ENCODE results near the gene PPP1R9B. TPM values are rescaled to one million over a fixed set of nuclear protein-coding genes. Genes with fewer than 3 reads are reported as not detected.
A peak's percentile ranks its signal among the peaks of the same experiment; 100 is the strongest.

PPP1R9B gene
- total RNA-seq, 1 donor from 2014 or later: 58.6 TPM

- H3K27ac Mint-ChIP-seq: peak overlapping the region; percentile 30
- no peaks in the 10 kb centered on the region for H3K9me3 Mint-ChIP-seq
- no peaks in the 10 kb centered on the region for H3K36me3 Mint-ChIP-seq
These were observed 21.7 kb upstream of the PPP1R9B start for GRCh38 chr17:50172130-50172529.

DNA sequence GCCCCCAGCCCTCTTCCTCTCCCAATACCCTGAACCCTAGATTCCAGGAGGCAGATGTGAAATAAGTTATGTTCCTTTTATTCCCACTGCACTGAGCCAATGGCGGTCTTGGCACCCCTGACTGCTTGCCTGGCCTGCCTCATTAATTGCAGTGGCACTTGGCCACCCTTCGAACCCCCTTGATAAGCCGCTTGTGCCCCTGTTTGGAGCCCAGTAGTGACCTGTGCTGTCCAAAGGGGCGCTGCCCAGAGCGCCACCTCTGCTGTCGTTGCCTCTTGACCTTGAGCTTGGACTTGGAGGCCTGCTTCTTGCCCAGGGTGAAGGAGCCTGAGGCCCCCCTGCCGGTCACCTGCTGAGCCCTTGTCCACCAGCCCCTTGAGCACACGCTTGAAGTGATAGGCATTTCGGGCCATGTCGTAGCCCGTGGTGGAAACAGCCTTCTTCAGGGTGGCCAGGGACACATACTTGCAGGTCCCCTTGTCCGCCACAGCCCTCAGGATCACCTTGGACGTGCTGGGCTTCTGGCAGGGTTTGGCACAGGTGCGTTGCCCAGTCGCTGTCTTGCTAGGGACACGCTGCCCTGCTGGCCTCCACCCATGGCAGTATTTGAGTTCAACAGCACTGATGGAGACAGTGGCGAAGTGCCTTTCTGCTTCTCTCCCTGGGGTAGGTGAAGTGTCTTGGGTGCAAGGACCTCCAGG lies 21.0 kb upstream of the PPP1R9B start:
- H3K36me3 Mint-ChIP-seq: no peaks in the 10 kb centered on the region
- H3K4me1 Mint-ChIP-seq: peaks cover 24% of the 10 kb centered on the region
- TF ChIP-seq CTCF (IDR thresholded peaks at IDR 0.05; ENCODE audit: unreplicated experiment): no peak
- no peak for DNase-seq (ENCODE audit: low spot score in 2 of 2, unreplicated experiment in 2 of 2)
- peak overlapping the region; percentile 30 for H3K27ac Mint-ChIP-seq
- H3K9me3 Mint-ChIP-seq: no peaks in the 10 kb centered on the region
- no peaks in the 10 kb centered on the region for H3K27me3 Mint-ChIP-seq (ENCODE audit: low read depth)
- no peak overlapping the region for H3K4me3 Mint-ChIP-seq

More at GRCh38 chr17:50172130-50172529, 21.7 kb upstream of the PPP1R9B start:
- peaks cover 29% of the 10 kb centered on the region for H3K4me1 Mint-ChIP-seq
- no peak for DNase-seq (ENCODE audit: low spot score in 2 of 2, unreplicated experiment in 2 of 2)
- no peak overlapping the region for H3K4me3 Mint-ChIP-seq
- no peak for TF ChIP-seq CTCF (IDR thresholded peaks at IDR 0.05; ENCODE audit: unreplicated experiment)
- no peaks in the 10 kb centered on the region for H3K27me3 Mint-ChIP-seq (ENCODE audit: low read depth)

DNA sequence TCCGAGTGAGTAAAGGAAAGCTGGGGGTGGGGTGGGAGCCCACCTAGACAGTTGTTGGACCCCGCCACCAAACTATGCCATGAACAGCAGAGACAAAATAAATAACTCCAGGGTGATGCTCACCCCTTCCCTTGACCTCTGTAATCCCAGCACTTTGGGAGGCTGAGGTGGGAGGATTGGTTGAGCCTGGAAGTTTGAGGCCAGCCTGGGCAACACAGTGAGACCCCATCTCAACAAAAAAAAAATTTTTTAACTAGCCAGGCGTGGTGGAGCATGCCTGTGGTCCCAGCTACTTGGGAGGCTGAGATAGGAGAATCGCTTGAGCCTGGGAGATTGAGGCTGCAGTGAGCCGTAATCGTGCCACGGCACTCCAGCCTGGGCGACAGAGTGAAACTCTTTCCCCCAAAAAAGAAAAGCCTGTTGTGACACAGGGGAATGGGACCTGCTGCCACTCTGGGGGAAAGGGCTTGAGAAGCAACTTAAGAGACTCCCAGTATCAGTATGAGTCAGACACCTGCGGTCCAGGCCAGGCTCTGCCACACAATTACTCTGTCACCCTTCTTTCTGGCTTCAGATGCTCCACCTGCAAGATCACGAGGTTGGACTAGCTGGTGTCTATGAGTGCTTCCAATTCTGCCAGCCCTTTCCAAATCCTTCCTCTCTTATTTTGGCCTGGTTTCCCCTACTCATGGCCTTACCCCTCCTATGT lies 20.3 kb upstream of the PPP1R9B start:
- no peaks in the 10 kb centered on the region for H3K27me3 Mint-ChIP-seq (ENCODE audit: low read depth)
- no peaks in the 10 kb centered on the region for H3K9me3 Mint-ChIP-seq
- H3K4me3 Mint-ChIP-seq: no peak overlapping the region
- H3K4me1 Mint-ChIP-seq: peaks cover 20% of the 10 kb centered on the region
- no peak overlapping the region for H3K27ac Mint-ChIP-seq
- no peak for DNase-seq (ENCODE audit: low spot score in 2 of 2, unreplicated experiment in 2 of 2)
- H3K36me3 Mint-ChIP-seq: no peaks in the 10 kb centered on the region
- TF ChIP-seq CTCF (IDR thresholded peaks at IDR 0.05; ENCODE audit: unreplicated experiment): no peak

DNA sequence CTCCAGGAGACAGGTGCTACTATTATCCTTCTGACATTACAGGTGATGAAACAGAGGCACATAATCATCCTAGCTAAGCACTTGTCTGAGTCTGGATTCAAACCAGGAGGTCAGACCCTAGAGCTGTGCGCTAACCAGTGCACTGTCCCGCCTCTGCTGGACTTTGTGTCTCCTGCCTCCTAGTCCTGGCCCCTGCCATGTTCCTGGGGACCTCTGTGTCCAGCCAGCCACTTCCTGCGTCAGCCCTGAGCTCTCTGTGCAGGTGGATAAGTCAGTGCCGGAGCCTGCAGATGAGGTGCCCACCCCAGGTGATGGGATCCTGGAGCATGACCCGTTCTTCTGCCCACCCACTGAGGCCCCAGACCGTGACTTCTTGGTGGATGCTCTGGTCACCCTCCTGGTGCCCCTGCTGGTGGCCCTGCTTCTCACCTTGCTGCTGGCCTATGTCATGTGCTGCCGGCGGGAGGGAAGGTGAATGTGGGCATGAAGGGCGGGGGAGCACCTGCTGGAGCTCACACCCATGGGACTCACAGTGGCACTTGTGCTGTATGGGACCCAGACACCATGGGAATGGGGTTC lies 19.5 kb upstream of the PPP1R9B start:
- Mint-ChIP-seq H3K4me3 (no peak overlapping the region), H3K36me3 (no peaks in the 10 kb centered on the region), H3K4me1 (peaks cover 20% of the 10 kb centered on the region), H3K27me3 (ENCODE audit: low read depth) (no peaks in the 10 kb centered on the region), H3K9me3 (no peaks in the 10 kb centered on the region), H3K27ac (no peak overlapping the region)
- DNase-seq (ENCODE audit: low spot score in 2 of 2, unreplicated experiment in 2 of 2): no peak
- TF ChIP-seq CTCF (IDR thresholded peaks at IDR 0.05; ENCODE audit: unreplicated experiment): no peak

GRCh38 chr17:50169121-50169764 lies 18.8 kb upstream of the PPP1R9B start:
- no peaks in the 10 kb centered on the region for H3K9me3 Mint-ChIP-seq
- H3K36me3 Mint-ChIP-seq: no peaks in the 10 kb centered on the region
- no peak for TF ChIP-seq CTCF (IDR thresholded peaks at IDR 0.05; ENCODE audit: unreplicated experiment)
- peaks cover 19% of the 10 kb centered on the region for H3K4me1 Mint-ChIP-seq
- no peak overlapping the region for H3K27ac Mint-ChIP-seq
- peak in 1 of 2 experiments; percentile 66 for DNase-seq (ENCODE audit: low spot score in 2 of 2, unreplicated experiment in 2 of 2)
- no peaks in the 10 kb centered on the region for H3K27me3 Mint-ChIP-seq (ENCODE audit: low read depth)
- no peak overlapping the region for H3K4me3 Mint-ChIP-seq
